A549 (cell line): ENCODE measurements around the gene GDF2.

Source experiments
- HOXB13 ChIP-seq: fragments of 250-450 bp; sonication (Bioruptor Pico); IDR thresholded peaks from 2 replicates; pipeline ENCODE4 v1.5.0; 2020; ENCODE audit warnings: low read depth, mild to moderate bottlenecking, moderate library complexity
- RAD21 ChIP-seq, 2 experiments: fragments of >200 bp in 1 of 2; sonication (Bioruptor Twin) in 1 of 2; formaldehyde crosslinking in 1 of 2; IDR thresholded peaks in 1 of 2; conservative IDR thresholded peaks in 1 of 2; 2 replicates in 1 of 2; 3 replicates in 1 of 2; pipeline ENCODE4 v1.6.1; 2012 to 2018; ENCODE audit warnings: inconsistent platforms in 1 of 2
- TF ChIP-seq, protein P1 (sequence below): fragments of >200 bp; sonication (Bioruptor Twin); formaldehyde crosslinking; IDR thresholded peaks from 3 replicates; pipeline ENCODE4 v1.5.1; 2016
- TF ChIP-seq, protein P2 (sequence below): IDR thresholded peaks from 2 replicates; pipeline ENCODE4 v1.6.1; 2012

DNA sequence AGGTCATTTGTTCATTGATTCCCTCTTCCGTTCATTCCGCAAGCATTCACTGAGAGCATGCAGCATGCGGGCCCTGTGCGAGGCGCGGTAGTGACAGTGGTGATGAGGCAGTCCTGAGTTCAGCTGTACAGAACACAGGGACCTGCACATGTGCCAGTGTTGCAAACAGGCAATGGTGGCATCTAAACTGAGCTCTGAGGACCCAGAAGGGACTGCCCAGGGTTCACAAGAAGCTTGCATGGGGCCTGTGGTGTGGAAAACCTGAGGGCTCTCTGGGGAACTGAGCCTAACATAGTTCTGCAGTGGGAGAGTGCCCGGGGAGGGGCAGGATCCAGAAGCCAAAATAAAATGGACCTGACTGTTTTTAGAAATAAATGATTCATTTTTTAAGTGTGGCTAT, 48.6 kb downstream of the GDF2 start:
- TF ChIP-seq RAD21 (conservative IDR thresholded peaks at IDR 0.05 in 1 of 2, IDR thresholded peaks at IDR 0.05 in 1 of 2) (no peak), HOXB13 (no peak)
- TF ChIP-seq, protein P1, sequence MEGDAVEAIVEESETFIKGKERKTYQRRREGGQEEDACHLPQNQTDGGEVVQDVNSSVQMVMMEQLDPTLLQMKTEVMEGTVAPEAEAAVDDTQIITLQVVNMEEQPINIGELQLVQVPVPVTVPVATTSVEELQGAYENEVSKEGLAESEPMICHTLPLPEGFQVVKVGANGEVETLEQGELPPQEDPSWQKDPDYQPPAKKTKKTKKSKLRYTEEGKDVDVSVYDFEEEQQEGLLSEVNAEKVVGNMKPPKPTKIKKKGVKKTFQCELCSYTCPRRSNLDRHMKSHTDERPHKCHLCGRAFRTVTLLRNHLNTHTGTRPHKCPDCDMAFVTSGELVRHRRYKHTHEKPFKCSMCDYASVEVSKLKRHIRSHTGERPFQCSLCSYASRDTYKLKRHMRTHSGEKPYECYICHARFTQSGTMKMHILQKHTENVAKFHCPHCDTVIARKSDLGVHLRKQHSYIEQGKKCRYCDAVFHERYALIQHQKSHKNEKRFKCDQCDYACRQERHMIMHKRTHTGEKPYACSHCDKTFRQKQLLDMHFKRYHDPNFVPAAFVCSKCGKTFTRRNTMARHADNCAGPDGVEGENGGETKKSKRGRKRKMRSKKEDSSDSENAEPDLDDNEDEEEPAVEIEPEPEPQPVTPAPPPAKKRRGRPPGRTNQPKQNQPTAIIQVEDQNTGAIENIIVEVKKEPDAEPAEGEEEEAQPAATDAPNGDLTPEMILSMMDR, result no peak
- TF ChIP-seq, protein P2, sequence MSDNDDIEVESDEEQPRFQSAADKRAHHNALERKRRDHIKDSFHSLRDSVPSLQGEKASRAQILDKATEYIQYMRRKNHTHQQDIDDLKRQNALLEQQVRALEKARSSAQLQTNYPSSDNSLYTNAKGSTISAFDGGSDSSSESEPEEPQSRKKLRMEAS, result no peak
